Lower leg skin (tissue), 4 donors: ENCODE data around the gene SRSF7. TPM values are rescaled to one million over a fixed set of nuclear protein-coding genes. Genes with fewer than 3 reads are reported as not detected.

Source experiments
- DNase-seq, 2 donors: peaks; one replicate each; pipeline ENCODE4 v3.0.0-alpha.2; 2019; ENCODE audit warnings: low spot score in 2 of 2
- H3K4me3 ChIP-seq: fragments of 200-600 bp; sonication (generic); 2 replicates; pipeline ENCODE4 v1.5.1; 2017; ENCODE audit warnings: mild to moderate bottlenecking, low read depth; ENCODE audit not compliant: poor library complexity, severe bottlenecking
- CTCF ChIP-seq, 3 donors: fragments of 450-650 bp; IDR thresholded peaks; one replicate each; pipeline ENCODE4 v1.5.1; 2016; ENCODE audit warnings: antibody characterized with exemption in 3 of 3, mild to moderate bottlenecking in 3 of 3, moderate library complexity in 2 of 3
- POLR2A ChIP-seq, 2 donors: fragments of 450-650 bp; IDR thresholded peaks; one replicate each; pipeline ENCODE4 v1.6.1; 2016 to 2017; ENCODE audit warnings: antibody characterized with exemption in 2 of 2, mild to moderate bottlenecking in 1 of 2, moderate library complexity in 1 of 2
- WGBS, 2 donors: methylation state at CpG; one replicate each; pipeline ENCODE4 v1.1.5; 2018; 5-methylcytosine and 5-hydroxymethylcytosine counted together
- intact Hi-C: fragments of 100-400 bp; cut with DNase I; formaldehyde crosslinking; loops from one replicate; pipeline ENCODE4 v1.15.0; 2023; ENCODE audit warnings: low total_unique reads
- total RNA-seq, 4 donors: library from RNA; depleted of rRNA; stranded (reverse); fragments of >200 nt; gene quantifications; one replicate each; pipeline ENCODE4 v1.1.0, GENCODE V29; 2016

The SRSF7 gene
- total RNA-seq, 4 donors from 2014 or later: 69.7 to 77.1 (median 72.8) TPM

GRCh38 chr2:38747007-38747424 is 4.1 kb downstream of the SRSF7 start:
- 78 to 87% methylated on average over 4 of the region's 4 CpGs for WGBS, 2 donors
- intact Hi-C loops: no loop called here
- H3K4me3 ChIP-seq: no peak overlapping the region

GRCh38 chr2:38745267-38745666 is 5.9 kb downstream of the SRSF7 start:
- 88 to 92% methylated on average over 9 of the region's 9 CpGs for WGBS, 2 donors
- no peak overlapping the region for H3K4me3 ChIP-seq
- TF ChIP-seq POLR2A (IDR thresholded peaks at IDR 0.05) (no peak), CTCF (IDR thresholded peaks at IDR 0.05) (no peak)
- DNase-seq: no peak
- intact Hi-C loops: no loop called here

More at GRCh38 chr2:38747007-38747424, 4.1 kb downstream of the SRSF7 start:
- no peak for TF ChIP-seq CTCF (IDR thresholded peaks at IDR 0.05)
- no peak for TF ChIP-seq POLR2A (IDR thresholded peaks at IDR 0.05)
- DNase-seq: no peak

GRCh38 chr2:38744399-38744780 is 6.8 kb downstream of the SRSF7 start:
- TF ChIP-seq CTCF (IDR thresholded peaks at IDR 0.05): no peak
- intact Hi-C loops: loop anchor here (5.0 kb wide), 1 partner anchor 162 kb away; no protein-coding TSS in a partner anchor
- no peak for DNase-seq
- H3K4me3 ChIP-seq: no peak overlapping the region
- WGBS, 2 donors: 42 to 57% methylated on average over 2 of the region's 2 CpGs

- whole genome bisulfite sequencing, 2 donors: 90 to 91% methylated on average over 3 of the region's 3 CpGs
- intact Hi-C loops: loop anchor here (5.0 kb wide), 1 partner anchor 162 kb away; no protein-coding TSS in a partner anchor
- no peak for TF ChIP-seq POLR2A (IDR thresholded peaks at IDR 0.05)
- no peak for TF ChIP-seq CTCF (IDR thresholded peaks at IDR 0.05)
- no peak overlapping the region for H3K4me3 ChIP-seq
- DNase-seq: no peak
Measured at GRCh38 chr2:38743672-38744398, 7.3 kb downstream of the SRSF7 start.

- intact Hi-C loops: loop anchor here (5.0 kb wide), 1 partner anchor 161 kb away; no protein-coding TSS in a partner anchor
- WGBS, 2 donors: 84% methylated on average over 10 of the region's 10 CpGs
- no peak for DNase-seq
- H3K4me3 ChIP-seq: no peak overlapping the region
- no peak for TF ChIP-seq CTCF (IDR thresholded peaks at IDR 0.05)
- no peak for TF ChIP-seq POLR2A (IDR thresholded peaks at IDR 0.05)
Measured at GRCh38 chr2:38742797-38743559, 8.2 kb downstream of the SRSF7 start.
